Activated CD8-positive, alpha-beta memory T cell treated with anti-CD3 and anti-CD28 coated beads for 24 hours (primary cell): Measurements from ENCODE around the gene ALPG.
"Not testable (repeated sequence)": the region's sequence is repeated elsewhere in the genome, so short reads cannot be mapped to it uniquely, and the experiment has no call there.

Experiments used
- DNase-seq: peaks from one replicate; pipeline ENCODE4 v3.0.0-alpha.2; 2020

Gene ALPG

GRCh38 chr2:232406556-232407310 is at the start of gene ALPG:
Gene ALPG, plus strand, starts transcription at chr2:232406844. Its CDS starts 51 bp downstream, at chr2:232406895.
- DNase-seq: peak; percentile 35

GRCh38 chr2:232361646-232362045 is 45.0 kb upstream of the ALPG start:
- DNase-seq: no peak

GRCh38 chr2:232362174-232362900 is 44.3 kb upstream of the ALPG start:
- DNase-seq: no peak

- not testable (repeated sequence) for DNase-seq
These were observed 43.4 kb upstream of the ALPG start for GRCh38 chr2:232363064-232363783.

- DNase-seq: no peak
These were observed 42.6 kb upstream of the ALPG start for GRCh38 chr2:232363784-232364615.

- DNase-seq: not testable (repeated sequence)
These were observed 41.6 kb upstream of the ALPG start for GRCh38 chr2:232364806-232365594.

GRCh38 chr2:232365621-232366321 is 40.9 kb upstream of the ALPG start:
- DNase-seq: no peak

- peak; percentile 44 for DNase-seq
These were observed 40.2 kb upstream of the ALPG start for GRCh38 chr2:232366461-232366860.

- DNase-seq: peak; percentile 35
These were observed 39.6 kb upstream of the ALPG start for GRCh38 chr2:232367016-232367415.

- DNase-seq: no peak
These were observed 38.9 kb upstream of the ALPG start for GRCh38 chr2:232367591-232368233.

- DNase-seq: no peak
These were observed 38.3 kb upstream of the ALPG start for GRCh38 chr2:232368311-232368731.

- no peak for DNase-seq
These were observed 37.3 kb upstream of the ALPG start for GRCh38 chr2:232369126-232369951.

GRCh38 chr2:232370007-232370406 is 36.6 kb upstream of the ALPG start:
- DNase-seq: not testable (repeated sequence)

GRCh38 chr2:232372231-232373208 is 34.1 kb upstream of the ALPG start:
- DNase-seq: no peak

- no peak for DNase-seq
These were observed 32.3 kb upstream of the ALPG start for GRCh38 chr2:232374356-232374755.

- DNase-seq: no peak
These were observed 31.5 kb upstream of the ALPG start for GRCh38 chr2:232375164-232375563.

- DNase-seq: no peak
These were observed 30.4 kb upstream of the ALPG start for GRCh38 chr2:232376260-232376659.

- no peak for DNase-seq
These were observed 29.9 kb upstream of the ALPG start for GRCh38 chr2:232376713-232377112.
